Activated CD4-positive, alpha-beta T cell treated with anti-CD3 and anti-CD28 coated beads for 48 hours (primary cell): ENCODE results near the gene CDH13.

Source experiments
- DNase-seq: peaks from one replicate; pipeline ENCODE4 v3.0.0-alpha.2; 2020

CDH13 gene

GRCh38 chr16:83802135-83802534 lies 1175.4 kb downstream of the CDH13 start:
- no peak for DNase-seq

- no peak for DNase-seq
These were observed 1175.9 kb downstream of the CDH13 start for GRCh38 chr16:83802554-83803205.

- DNase-seq, result no peak
These were observed 1177.0 kb downstream of the CDH13 start for GRCh38 chr16:83803811-83804210.

GRCh38 chr16:83804366-83804765 lies 1177.6 kb downstream of the CDH13 start:
- DNase-seq, result no peak

GRCh38 chr16:83806036-83806435 lies 1179.3 kb downstream of the CDH13 start:
- DNase-seq, result no peak

- DNase-seq, result no peak
These were observed 1180.0 kb downstream of the CDH13 start for GRCh38 chr16:83806731-83807130.

GRCh38 chr16:83807327-83807709 lies 1180.5 kb downstream of the CDH13 start:
- DNase-seq, result no peak

GRCh38 chr16:83807710-83808572 lies 1181.2 kb downstream of the CDH13 start, which contains the start of gene HSBP1:
HSBP1 (plus strand) TSS chr16:83807978; CDS start chr16:83808077, 99 bp downstream.
- peak; percentile 96 for DNase-seq

- no peak for DNase-seq
These were observed 1181.8 kb downstream of the CDH13 start for GRCh38 chr16:83808573-83809014.

- no peak for DNase-seq
These were observed 1182.3 kb downstream of the CDH13 start for GRCh38 chr16:83809092-83809491.

GRCh38 chr16:83810901-83811300 lies 1184.1 kb downstream of the CDH13 start:
- no peak for DNase-seq

- no peak for DNase-seq
These were observed 1187.3 kb downstream of the CDH13 start for GRCh38 chr16:83813823-83814658.

- no peak for DNase-seq
These were observed 1187.9 kb downstream of the CDH13 start for GRCh38 chr16:83814659-83814985.

GRCh38 chr16:83817022-83817421 lies 1190.3 kb downstream of the CDH13 start:
- no peak for DNase-seq

GRCh38 chr16:83818276-83818675 lies 1191.5 kb downstream of the CDH13 start:
- no peak for DNase-seq

- no peak for DNase-seq
These were observed 1192.6 kb downstream of the CDH13 start for GRCh38 chr16:83819361-83819760.

- DNase-seq, result peak; percentile 87
These were observed 1199.6 kb downstream of the CDH13 start for GRCh38 chr16:83826146-83826913.

GRCh38 chr16:83830091-83830768 lies 1203.5 kb downstream of the CDH13 start:
- no peak for DNase-seq

GRCh38 chr16:83830769-83831455 lies 1204.1 kb downstream of the CDH13 start:
- DNase-seq, result no peak

GRCh38 chr16:83831456-83831987 lies 1204.8 kb downstream of the CDH13 start:
- DNase-seq, result no peak

GRCh38 chr16:83833921-83834320 lies 1207.2 kb downstream of the CDH13 start:
- no peak for DNase-seq
